GM18526 (cell line): ENCODE data around the gene SRRM5.

Experiments used
- POLR2A ChIP-seq: IDR thresholded peaks from 3 replicates; pipeline ENCODE4 v1.6.1; 2011; ENCODE audit not compliant: insufficient read length; ENCODE audit errors: extremely low read depth

Gene SRRM5

GRCh38 chr19:43611788-43612187, at the start of gene SRRM5:
Gene SRRM5 (plus strand): TSS chr19:43612088. CDS start chr19:43612122, 34 bp downstream.
- TF ChIP-seq POLR2A, result no peak

DNA sequence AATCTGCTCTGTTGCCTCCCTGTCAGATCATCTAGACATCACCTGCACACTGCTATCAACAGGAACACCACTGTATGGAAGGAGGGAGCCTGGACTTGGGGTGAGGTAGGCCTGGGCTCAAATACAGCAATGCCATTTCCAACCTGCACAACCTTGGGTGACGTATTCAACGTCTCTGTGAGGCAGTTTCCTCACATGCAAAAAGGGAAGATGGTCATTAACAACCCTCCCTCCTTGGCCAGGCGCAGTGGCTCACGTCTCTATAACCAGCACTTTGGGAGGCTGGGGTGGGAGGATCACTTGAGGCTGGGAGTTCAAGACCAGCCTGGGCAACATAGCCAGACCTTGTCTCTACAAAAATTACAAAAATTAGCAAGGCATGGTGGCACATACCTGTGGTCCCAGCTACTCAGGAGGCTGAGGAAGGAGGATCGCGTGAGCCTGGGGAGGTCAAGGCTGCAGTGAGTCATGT, 49.6 kb upstream of the SRRM5 start:
- no peak for TF ChIP-seq POLR2A

GRCh38 chr19:43562698-43563241, 49.1 kb upstream of the SRRM5 start:
- TF ChIP-seq POLR2A, result no peak

DNA sequence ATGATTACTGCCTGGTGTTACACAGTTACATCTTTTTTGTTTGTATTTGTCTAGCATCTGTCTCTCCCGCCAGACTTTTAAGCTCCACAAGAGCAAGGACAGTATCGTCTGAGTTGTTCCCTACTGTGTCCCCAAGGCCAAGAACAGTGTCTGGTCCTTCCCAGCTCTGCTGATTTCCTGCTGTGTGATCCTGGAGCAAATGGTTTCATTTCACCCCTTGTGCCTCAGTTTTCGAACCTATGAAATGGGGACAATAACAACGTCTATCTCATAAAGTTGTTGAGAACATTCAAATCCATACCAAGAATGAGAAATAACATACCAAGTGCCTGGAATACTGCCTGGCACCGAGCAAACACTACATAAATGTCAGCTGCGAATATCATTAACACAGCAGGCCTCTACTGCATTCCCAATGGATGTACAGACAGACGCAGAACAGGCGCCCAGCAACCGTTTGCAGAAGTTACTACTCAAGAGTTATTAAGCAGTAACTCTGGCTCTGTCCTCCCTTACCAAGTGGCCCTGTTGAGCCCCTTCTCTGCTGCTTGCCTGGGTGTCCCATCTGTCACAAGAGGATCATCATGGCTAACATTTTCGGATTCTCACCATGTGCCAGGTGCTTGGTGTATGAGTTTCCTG, 48.0 kb upstream of the SRRM5 start:
- TF ChIP-seq POLR2A, result no peak

DNA sequence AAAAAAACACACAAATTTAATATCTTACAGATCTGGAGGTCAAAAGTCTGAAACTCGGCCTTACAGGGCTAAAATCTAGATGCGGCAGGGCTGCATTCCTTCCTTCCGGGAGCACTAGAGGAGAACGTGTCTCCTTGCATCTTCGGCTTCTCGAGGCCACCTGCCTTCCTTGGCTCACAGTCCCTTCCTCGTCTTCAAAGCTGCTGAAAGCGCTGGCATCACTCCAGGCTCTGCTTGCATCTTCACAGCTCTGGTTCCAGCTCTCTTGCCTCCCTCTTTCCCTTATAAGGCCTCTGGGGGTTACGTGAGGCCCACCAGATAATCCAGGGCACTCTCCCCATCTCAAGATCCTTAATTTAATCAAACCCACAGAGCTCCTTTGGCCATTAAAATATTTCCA, 47.1 kb upstream of the SRRM5 start:
- TF ChIP-seq POLR2A, result no peak

DNA sequence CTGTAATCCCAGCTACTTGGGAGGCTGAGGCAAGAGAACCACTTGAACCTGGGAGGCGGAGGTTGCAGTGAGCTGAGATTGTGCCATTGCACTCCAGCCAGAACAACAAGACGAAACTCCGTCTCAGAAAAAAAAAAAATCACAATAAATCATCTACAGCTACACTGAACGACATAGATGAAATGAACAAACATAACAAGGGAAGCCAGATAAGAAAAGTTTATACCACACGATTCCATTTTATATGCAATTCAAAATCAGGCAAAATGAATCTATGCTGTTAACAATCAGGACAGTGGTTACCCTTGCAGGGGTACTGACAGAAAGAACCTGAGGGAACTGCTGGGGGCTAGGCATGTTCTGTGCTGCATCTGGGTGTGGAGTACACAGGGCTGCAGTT, 42.2 kb upstream of the SRRM5 start:
- no peak for TF ChIP-seq POLR2A

DNA sequence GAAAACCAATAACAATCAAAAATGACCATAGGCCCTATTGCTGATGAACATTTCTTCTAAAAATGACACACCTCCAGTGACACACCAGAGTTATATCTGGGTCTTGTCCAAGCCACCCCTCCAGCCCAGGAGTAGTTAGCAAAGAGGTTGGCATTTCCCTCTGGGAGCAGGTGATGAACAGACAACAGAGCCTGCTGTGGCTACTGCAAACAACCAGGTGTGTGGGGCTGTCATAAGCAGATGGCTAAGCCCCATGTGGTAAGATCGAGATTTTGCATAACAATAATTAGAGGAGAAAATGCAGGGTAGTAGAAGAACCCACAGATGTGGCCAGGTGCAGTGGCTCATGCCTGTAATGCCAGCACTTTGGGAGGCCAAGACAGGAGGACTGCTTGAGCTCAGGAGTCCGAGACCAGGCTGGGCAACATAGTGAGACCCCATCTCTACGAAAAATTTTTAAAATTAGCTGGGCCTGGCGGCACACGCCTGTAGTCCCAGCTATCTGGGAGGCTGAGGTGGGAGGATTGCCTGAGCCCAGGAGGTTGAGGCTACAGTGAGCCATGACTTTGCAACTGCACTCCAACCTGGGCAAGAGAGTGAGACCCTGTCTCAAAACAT, 41.6 kb upstream of the SRRM5 start:
- TF ChIP-seq POLR2A, result no peak

- TF ChIP-seq POLR2A, result no peak
Measured at GRCh38 chr19:43572171-43572588, 39.7 kb upstream of the SRRM5 start.

GRCh38 chr19:43574424-43575155, 37.3 kb upstream of the SRRM5 start:
- TF ChIP-seq POLR2A, result no peak

- peak; percentile 59 for TF ChIP-seq POLR2A
Measured at GRCh38 chr19:43575156-43575950, 36.5 kb upstream of the SRRM5 start, which contains the start of the genes PINLYP and XRCC1. Gene PINLYP (plus strand): TSS chr19:43575801. CDS start chr19:43577192, 1,391 bp downstream. Gene XRCC1 (minus strand): TSS chr19:43575527. CDS start chr19:43575458, 69 bp downstream.

- no peak for TF ChIP-seq POLR2A
Measured at GRCh38 chr19:43575955-43576878, 35.7 kb upstream of the SRRM5 start.

DNA sequence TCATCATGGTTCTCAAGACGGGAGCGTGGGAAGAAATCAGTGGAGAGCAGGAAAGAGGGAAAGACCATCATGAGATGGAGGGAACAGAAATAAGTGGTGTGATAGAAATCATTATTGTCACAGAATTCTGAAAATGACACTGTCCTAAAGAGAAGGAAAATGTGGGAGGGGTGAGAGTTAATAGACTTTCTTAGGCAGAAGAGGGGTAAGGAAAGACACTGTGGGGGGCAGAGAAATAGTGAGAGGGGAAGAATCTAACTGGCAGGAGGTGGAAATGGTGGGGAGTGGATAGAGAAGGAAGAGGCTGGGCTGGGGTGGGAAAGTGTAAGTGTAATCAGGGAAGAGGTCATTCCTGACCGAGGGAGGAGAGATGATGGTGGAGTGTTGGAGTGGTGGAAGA, 33.1 kb upstream of the SRRM5 start:
- TF ChIP-seq POLR2A, result no peak

DNA sequence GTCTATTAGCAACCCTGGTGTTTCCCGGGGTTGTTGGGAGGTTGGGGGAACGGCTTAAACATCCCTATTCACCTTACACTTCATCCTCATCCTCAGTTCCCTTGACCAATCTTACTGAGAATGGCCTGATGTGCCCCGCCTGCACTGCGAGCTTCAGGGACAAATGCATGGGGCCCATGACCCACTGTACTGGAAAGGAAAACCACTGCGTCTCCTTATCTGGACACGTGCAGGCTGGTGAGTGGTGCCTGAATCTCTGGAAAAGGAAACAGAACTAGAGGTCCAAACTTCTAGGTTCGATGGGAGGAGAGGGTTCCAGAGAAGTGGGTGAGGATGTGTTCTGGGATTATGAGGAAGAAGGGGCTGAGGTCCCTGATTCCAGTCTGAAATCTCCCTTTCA, 30.4 kb upstream of the SRRM5 start:
- no peak for TF ChIP-seq POLR2A

- no peak for TF ChIP-seq POLR2A
Measured at GRCh38 chr19:43582495-43582894, 29.4 kb upstream of the SRRM5 start.
